SU-DHL-6 (cell line): Measurements from ENCODE around the gene RETREG1.
A peak's percentile ranks its signal among the peaks of the same experiment; 100 is the strongest.

Source experiments
- H2AFZ ChIP-seq: fragments of 200-600 bp; sonication (generic); 2 replicates; pipeline ENCODE4 v1.6.1; 2014; ENCODE audit warnings: low read depth, mild to moderate bottlenecking, moderate library complexity, mixed read lengths, antibody characterized with exemption, low read length; ENCODE audit not compliant: severe bottlenecking
- H3F3A ChIP-seq: fragments of 200-600 bp; shearing (Covaris generic); 2 replicates; pipeline ENCODE4 v1.6.0; 2016; ENCODE audit warnings: antibody characterized with exemption, mild to moderate bottlenecking; ENCODE audit not compliant: insufficient read depth
- H3K27ac ChIP-seq: fragments of 200-600 bp; sonication (generic); 2 replicates; pipeline ENCODE4 v1.5.1; 2016; ENCODE audit warnings: low read depth, mild to moderate bottlenecking, low read length, moderate library complexity, mixed read lengths
- H3K27me3 ChIP-seq: fragments of 200-600 bp; sonication (generic), shearing (Covaris generic); 2 replicates; pipeline ENCODE4 v1.6.0; 2014; ENCODE audit warnings: mild to moderate bottlenecking, low read length
- H3K36me3 ChIP-seq: fragments of 200-600 bp; sonication (generic); 2 replicates; pipeline ENCODE4 v1.6.1; 2014; ENCODE audit warnings: mild to moderate bottlenecking, low read length, mixed read lengths
- H3K4me2 ChIP-seq: fragments of 300-600, 200-600 bp; shearing (Covaris generic), sonication (generic); 2 replicates; pipeline ENCODE4 v1.6.0; 2014; ENCODE audit warnings: low read length, low read depth, mild to moderate bottlenecking; ENCODE audit not compliant: poor library complexity, severe bottlenecking
- H3K4me3 ChIP-seq: fragments of 200-600 bp; sonication (generic); 2 replicates; pipeline ENCODE4 v1.5.1; 2014; ENCODE audit warnings: antibody characterized with exemption, low read length, mild to moderate bottlenecking, mixed read lengths; ENCODE audit not compliant: insufficient read depth, poor library complexity, severe bottlenecking
- H3K79me2 ChIP-seq: fragments of 200-600 bp; sonication (generic); 2 replicates; pipeline ENCODE4 v1.6.1; 2014; ENCODE audit warnings: mild to moderate bottlenecking, low read length, moderate library complexity; ENCODE audit not compliant: insufficient read depth
- H3K9ac ChIP-seq: fragments of 200-600 bp; sonication (generic); 2 replicates; pipeline ENCODE4 v1.7.0; 2014; ENCODE audit warnings: mild to moderate bottlenecking, low read length
- H3K9me2 ChIP-seq: fragments of 200-600 bp; sonication (generic); replicated peaks from 2 replicates; pipeline ENCODE4 v1.6.1; 2014; ENCODE audit warnings: low read length; ENCODE audit not compliant: insufficient read depth
- H3K9me3 ChIP-seq: fragments of 200-600 bp; sonication (generic); 2 replicates; pipeline ENCODE4 v1.6.1; 2014; ENCODE audit warnings: low read length, mixed read lengths; ENCODE audit not compliant: insufficient read depth
- H4K20me1 ChIP-seq: fragments of 200-600 bp; sonication (generic); 2 replicates; pipeline ENCODE4 v1.6.1; 2014; ENCODE audit warnings: low read depth, mild to moderate bottlenecking, antibody characterized with exemption, low read length, moderate library complexity, mixed read lengths
- EZH2phosphoT487 ChIP-seq: fragments of 200-600 bp; sonication (generic), shearing (Covaris generic); conservative IDR thresholded peaks from 2 replicates; pipeline ENCODE4 v1.6.1; 2018; ENCODE audit warnings: mild to moderate bottlenecking, antibody characterized with exemption, low read length, moderate library complexity, mixed read lengths
- TF ChIP-seq, protein P1 (sequence below): fragments of 200-600 bp; sonication (generic); IDR thresholded peaks from one replicate; pipeline ENCODE4 v1.5.1; 2017; ENCODE audit warnings: antibody characterized with exemption, mild to moderate bottlenecking, low read length, moderate library complexity; ENCODE audit not compliant: insufficient read depth, poor library complexity, severe bottlenecking

Gene RETREG1

DNA sequence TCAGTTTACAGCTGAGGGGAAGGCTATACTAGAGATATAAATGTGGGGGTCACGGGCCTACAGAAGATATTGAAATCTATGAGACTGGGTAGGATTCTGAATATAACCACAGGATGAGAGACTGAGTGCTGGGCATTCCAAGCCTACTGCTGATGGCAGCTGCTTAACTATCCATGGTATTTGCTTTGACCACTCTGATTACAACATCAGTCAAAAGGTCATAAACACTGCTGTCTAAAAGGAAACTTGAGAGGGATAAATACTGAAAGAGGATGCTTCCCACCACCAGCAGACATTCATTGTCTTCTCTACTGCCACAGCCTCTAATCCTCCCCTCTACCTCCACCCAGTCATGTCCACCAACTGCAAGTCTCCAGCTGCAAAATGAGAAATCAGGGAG lies 155.0 kb downstream of the RETREG1 start:
- peaks cover 17% of the 10 kb centered on the region for H4K20me1 ChIP-seq
- H3K36me3 ChIP-seq: peaks cover 41% of the 10 kb centered on the region; the same call in 1 of the 2 replicates
- H3F3A ChIP-seq: 0 out of 2 replicates have a peak, but pooled peaks cover 7% of the 10 kb centered on the region
- H3K9ac ChIP-seq: no peak overlapping the region
- no peak overlapping the region for H3K4me2 ChIP-seq
- H3K9me2 ChIP-seq: no peaks in the 10 kb centered on the region
- H3K9me3 ChIP-seq: no peaks in the 10 kb centered on the region
- no peak overlapping the region for H3K4me3 ChIP-seq
- no peak overlapping the region for H3K27ac ChIP-seq
- no peaks in the 10 kb centered on the region for H3K27me3 ChIP-seq
- TF ChIP-seq EZH2phosphoT487: no peak
- TF ChIP-seq, protein P1, sequence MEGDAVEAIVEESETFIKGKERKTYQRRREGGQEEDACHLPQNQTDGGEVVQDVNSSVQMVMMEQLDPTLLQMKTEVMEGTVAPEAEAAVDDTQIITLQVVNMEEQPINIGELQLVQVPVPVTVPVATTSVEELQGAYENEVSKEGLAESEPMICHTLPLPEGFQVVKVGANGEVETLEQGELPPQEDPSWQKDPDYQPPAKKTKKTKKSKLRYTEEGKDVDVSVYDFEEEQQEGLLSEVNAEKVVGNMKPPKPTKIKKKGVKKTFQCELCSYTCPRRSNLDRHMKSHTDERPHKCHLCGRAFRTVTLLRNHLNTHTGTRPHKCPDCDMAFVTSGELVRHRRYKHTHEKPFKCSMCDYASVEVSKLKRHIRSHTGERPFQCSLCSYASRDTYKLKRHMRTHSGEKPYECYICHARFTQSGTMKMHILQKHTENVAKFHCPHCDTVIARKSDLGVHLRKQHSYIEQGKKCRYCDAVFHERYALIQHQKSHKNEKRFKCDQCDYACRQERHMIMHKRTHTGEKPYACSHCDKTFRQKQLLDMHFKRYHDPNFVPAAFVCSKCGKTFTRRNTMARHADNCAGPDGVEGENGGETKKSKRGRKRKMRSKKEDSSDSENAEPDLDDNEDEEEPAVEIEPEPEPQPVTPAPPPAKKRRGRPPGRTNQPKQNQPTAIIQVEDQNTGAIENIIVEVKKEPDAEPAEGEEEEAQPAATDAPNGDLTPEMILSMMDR: no peak
- H3K79me2 ChIP-seq: peaks cover 68% of the 10 kb centered on the region
- H2AFZ ChIP-seq: no peak overlapping the region

DNA sequence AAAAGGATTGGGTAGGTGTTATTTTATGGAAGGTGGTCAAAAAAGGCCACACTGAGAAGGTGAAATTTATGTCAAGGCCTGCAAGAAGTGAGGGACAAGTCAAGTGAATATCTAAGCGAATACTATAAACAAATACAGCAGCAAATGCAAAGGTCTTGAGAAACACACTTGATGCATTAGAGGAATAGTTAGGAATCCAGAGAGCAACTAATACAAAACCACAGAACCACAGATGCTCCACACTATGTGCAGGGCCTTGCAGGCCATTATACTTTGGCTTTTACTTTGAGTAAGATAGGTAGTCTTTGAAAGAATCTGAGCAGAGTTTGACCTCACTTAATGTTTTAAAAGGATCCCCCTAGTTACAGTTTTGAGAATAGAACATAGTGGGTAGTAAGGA lies 155.8 kb downstream of the RETREG1 start:
- Histone ChIP-seq H4K20me1 (peaks cover 18% of the 10 kb centered on the region), H3K9me3 (no peaks in the 10 kb centered on the region), H3K27ac (no peak overlapping the region), H3K36me3 (peaks cover 41% of the 10 kb centered on the region; the same call in 1 of the 2 replicates), H3K9me2 (no peaks in the 10 kb centered on the region), H3K27me3 (no peaks in the 10 kb centered on the region), H2AFZ (no peak overlapping the region), H3K9ac (no peak overlapping the region), H3K4me3 (no peak overlapping the region), H3K4me2 (peak overlapping the region; percentile 15), H3F3A (0 out of 2 replicates have a peak, but pooled peaks cover 7% of the 10 kb centered on the region), H3K79me2 (peaks cover 66% of the 10 kb centered on the region)
- TF ChIP-seq, protein P1: no peak
- TF ChIP-seq EZH2phosphoT487: no peak

GRCh38 chr5:16459451-16459850 lies 157.3 kb downstream of the RETREG1 start:
- Histone ChIP-seq H3K36me3 (peaks cover 50% of the 10 kb centered on the region; the same call in 1 of the 2 replicates), H3K4me3 (no peak overlapping the region), H3K27ac (no peak overlapping the region), H3K9ac (no peak overlapping the region), H4K20me1 (peaks cover 30% of the 10 kb centered on the region), H3K79me2 (peaks cover 69% of the 10 kb centered on the region), H2AFZ (no peak overlapping the region), H3K27me3 (no peaks in the 10 kb centered on the region), H3K4me2 (no peak overlapping the region), H3F3A (0 out of 2 replicates have a peak, but pooled peaks cover 7% of the 10 kb centered on the region), H3K9me3 (no peaks in the 10 kb centered on the region), H3K9me2 (no peaks in the 10 kb centered on the region)
- TF ChIP-seq, protein P1: no peak
